ENCODE measurements around the gene VAT1L. TPM values are rescaled to one million over a fixed set of nuclear protein-coding genes. Genes with fewer than 3 reads are reported as not detected.
A peak's percentile ranks its signal among the peaks of the same experiment; 100 is the strongest.

The VAT1L gene
- total and polyA plus RNA-seq, 3 experiments from 2014 or later: not detected

GRCh38 chr16:77910021-77910420 lies 121.7 kb downstream of the VAT1L start:
- ChIA-PET POLR2A (no interaction called here), CTCF (no interaction called here)
- Histone ChIP-seq H3K9me3 (ENCODE audit: low read length) (no peaks in the 10 kb centered on the region), H3K27ac (ENCODE audit: low read depth, low read length) (no peak overlapping the region), H3K27me3 (ENCODE audit: insufficient read depth, low read length, poor library complexity, severe bottlenecking) (no peaks in the 10 kb centered on the region), H3K4me1 (ENCODE audit: insufficient read depth, low read length) (no peaks in the 10 kb centered on the region), H3K4me3 (ENCODE audit: low read length) (no peak overlapping the region), H3K36me3 (ENCODE audit: insufficient read depth, low read length) (no peaks in the 10 kb centered on the region)
- H3K27me3 Mint-ChIP-seq: peaks cover 8 to 22% of the 10 kb centered on the region in 2 donors
- H3K4me1 Mint-ChIP-seq: no peaks in the 10 kb centered on the region
- peak overlapping the region in 1 of 8 donors; percentile 50 for H3K27ac Mint-ChIP-seq
- no peaks in the 10 kb centered on the region for H3K9me3 Mint-ChIP-seq
- H3K36me3 Mint-ChIP-seq: no peaks in the 10 kb centered on the region
- DNase-seq: no peak
- no peak overlapping the region for H3K4me3 Mint-ChIP-seq

- H3K36me3 ChIP-seq (ENCODE audit: insufficient read depth, low read length): no peaks in the 10 kb centered on the region
- no peaks in the 10 kb centered on the region for H3K4me1 ChIP-seq (ENCODE audit: insufficient read depth, low read length)
- H3K27me3 Mint-ChIP-seq: peaks cover 0 to 1% of the 10 kb centered on the region in 2 donors
- H3K36me3 Mint-ChIP-seq: no peaks in the 10 kb centered on the region
- no peaks in the 10 kb centered on the region for H3K27me3 ChIP-seq (ENCODE audit: insufficient read depth, low read length, poor library complexity, severe bottlenecking)
- H3K9me3 Mint-ChIP-seq: no peaks in the 10 kb centered on the region
- H3K4me3 Mint-ChIP-seq: no peak overlapping the region
- H3K27ac Mint-ChIP-seq: no peak overlapping the region
- H3K9me3 ChIP-seq (ENCODE audit: low read length): no peaks in the 10 kb centered on the region
- ChIA-PET CTCF (no interaction called here), POLR2A (no interaction called here)
- no peak for DNase-seq
- no peaks in the 10 kb centered on the region for H3K4me1 Mint-ChIP-seq
- no peak overlapping the region for H3K4me3 ChIP-seq (ENCODE audit: low read length)
- no peak overlapping the region for H3K27ac ChIP-seq (ENCODE audit: low read depth, low read length)
Measured at GRCh38 chr16:77912617-77913016, 124.3 kb downstream of the VAT1L start.

- CTCF ChIA-PET: no interaction called here
- Mint-ChIP-seq H3K4me3 (no peak overlapping the region), H3K4me1 (no peaks in the 10 kb centered on the region), H3K27me3 (no peaks in the 10 kb centered on the region), H3K9me3 (no peaks in the 10 kb centered on the region), H3K36me3 (no peaks in the 10 kb centered on the region), H3K27ac (no peak overlapping the region)
- Histone ChIP-seq H3K4me1 (ENCODE audit: insufficient read depth, low read length) (no peaks in the 10 kb centered on the region), H3K27me3 (ENCODE audit: insufficient read depth, low read length, poor library complexity, severe bottlenecking) (no peaks in the 10 kb centered on the region), H3K27ac (ENCODE audit: low read depth, low read length) (no peak overlapping the region), H3K9me3 (ENCODE audit: low read length) (no peaks in the 10 kb centered on the region), H3K4me3 (ENCODE audit: low read length) (no peak overlapping the region), H3K36me3 (ENCODE audit: insufficient read depth, low read length) (no peaks in the 10 kb centered on the region)
- POLR2A ChIA-PET: no interaction called here
- no peak for DNase-seq
Measured at GRCh38 chr16:77913738-77914253, 125.4 kb downstream of the VAT1L start.

GRCh38 chr16:77916111-77916510 lies 127.7 kb downstream of the VAT1L start:
- H3K36me3 Mint-ChIP-seq: no peaks in the 10 kb centered on the region
- no peaks in the 10 kb centered on the region for H3K4me1 Mint-ChIP-seq
- H3K27me3 Mint-ChIP-seq: no peaks in the 10 kb centered on the region
- H3K36me3 ChIP-seq (ENCODE audit: insufficient read depth, low read length): no peaks in the 10 kb centered on the region
- no peaks in the 10 kb centered on the region for H3K9me3 Mint-ChIP-seq
- no peak overlapping the region for H3K4me3 ChIP-seq (ENCODE audit: low read length)
- H3K27ac Mint-ChIP-seq: no peak overlapping the region
- no peaks in the 10 kb centered on the region for H3K4me1 ChIP-seq (ENCODE audit: insufficient read depth, low read length)
- POLR2A ChIA-PET: no interaction called here
- no peak for DNase-seq
- H3K27ac ChIP-seq (ENCODE audit: low read depth, low read length): no peak overlapping the region
- CTCF ChIA-PET: no interaction called here
- H3K27me3 ChIP-seq (ENCODE audit: insufficient read depth, low read length, poor library complexity, severe bottlenecking): no peaks in the 10 kb centered on the region
- no peak overlapping the region for H3K4me3 Mint-ChIP-seq
- H3K9me3 ChIP-seq (ENCODE audit: low read length): no peaks in the 10 kb centered on the region

GRCh38 chr16:77917971-77918370 lies 129.6 kb downstream of the VAT1L start:
- H3K36me3 Mint-ChIP-seq: no peaks in the 10 kb centered on the region
- H3K9me3 Mint-ChIP-seq: no peaks in the 10 kb centered on the region
- no peaks in the 10 kb centered on the region for H3K4me1 ChIP-seq (ENCODE audit: insufficient read depth, low read length)
- DNase-seq: no peak
- no peaks in the 10 kb centered on the region for H3K36me3 ChIP-seq (ENCODE audit: insufficient read depth, low read length)
- H3K4me1 Mint-ChIP-seq: no peaks in the 10 kb centered on the region
- CTCF ChIA-PET: no interaction called here
- H3K27me3 ChIP-seq (ENCODE audit: insufficient read depth, low read length, poor library complexity, severe bottlenecking): no peaks in the 10 kb centered on the region
- H3K27ac Mint-ChIP-seq: no peak overlapping the region
- no peaks in the 10 kb centered on the region for H3K9me3 ChIP-seq (ENCODE audit: low read length)
- H3K27me3 Mint-ChIP-seq: peaks cover 0 to 3% of the 10 kb centered on the region in 2 donors
- H3K4me3 ChIP-seq (ENCODE audit: low read length): no peak overlapping the region
- no peak overlapping the region for H3K27ac ChIP-seq (ENCODE audit: low read depth, low read length)
- POLR2A ChIA-PET: no interaction called here
- no peak overlapping the region for H3K4me3 Mint-ChIP-seq

GRCh38 chr16:77918809-77919707 lies 130.7 kb downstream of the VAT1L start:
- no peaks in the 10 kb centered on the region for H3K36me3 Mint-ChIP-seq
- CTCF ChIA-PET: no interaction called here
- DNase-seq: no peak
- H3K9me3 Mint-ChIP-seq: no peaks in the 10 kb centered on the region
- H3K27me3 Mint-ChIP-seq: peaks cover 2 to 5% of the 10 kb centered on the region in 2 donors
- Histone ChIP-seq H3K9me3 (ENCODE audit: low read length) (no peaks in the 10 kb centered on the region), H3K27me3 (ENCODE audit: insufficient read depth, low read length, poor library complexity, severe bottlenecking) (no peaks in the 10 kb centered on the region), H3K36me3 (ENCODE audit: insufficient read depth, low read length) (no peaks in the 10 kb centered on the region), H3K27ac (ENCODE audit: low read depth, low read length) (no peak overlapping the region), H3K4me1 (ENCODE audit: insufficient read depth, low read length) (no peaks in the 10 kb centered on the region), H3K4me3 (ENCODE audit: low read length) (no peak overlapping the region)
- POLR2A ChIA-PET: no interaction called here
- H3K4me3 Mint-ChIP-seq: no peak overlapping the region
- no peak overlapping the region for H3K27ac Mint-ChIP-seq
- H3K4me1 Mint-ChIP-seq: no peaks in the 10 kb centered on the region

GRCh38 chr16:77919761-77920415 lies 131.5 kb downstream of the VAT1L start:
- H3K4me1 Mint-ChIP-seq: no peaks in the 10 kb centered on the region
- Histone ChIP-seq H3K4me3 (ENCODE audit: low read length) (no peak overlapping the region), H3K27me3 (ENCODE audit: insufficient read depth, low read length, poor library complexity, severe bottlenecking) (no peaks in the 10 kb centered on the region), H3K4me1 (ENCODE audit: insufficient read depth, low read length) (no peaks in the 10 kb centered on the region), H3K27ac (ENCODE audit: low read depth, low read length) (no peak overlapping the region), H3K36me3 (ENCODE audit: insufficient read depth, low read length) (no peaks in the 10 kb centered on the region), H3K9me3 (ENCODE audit: low read length) (no peaks in the 10 kb centered on the region)
- H3K36me3 Mint-ChIP-seq: no peaks in the 10 kb centered on the region
- no peaks in the 10 kb centered on the region for H3K9me3 Mint-ChIP-seq
- H3K4me3 Mint-ChIP-seq: no peak overlapping the region
- ChIA-PET POLR2A (no interaction called here), CTCF (no interaction called here)
- no peak overlapping the region for H3K27ac Mint-ChIP-seq
- H3K27me3 Mint-ChIP-seq: peaks cover 5 to 10% of the 10 kb centered on the region in 2 donors
- DNase-seq: no peak

GRCh38 chr16:77920984-77921383 lies 132.6 kb downstream of the VAT1L start:
- Mint-ChIP-seq H3K9me3 (no peaks in the 10 kb centered on the region), H3K27me3 (peaks cover 7 to 11% of the 10 kb centered on the region in 2 donors), H3K4me1 (no peaks in the 10 kb centered on the region), H3K4me3 (no peak overlapping the region), H3K36me3 (no peaks in the 10 kb centered on the region), H3K27ac (no peak overlapping the region)
- Histone ChIP-seq H3K27ac (ENCODE audit: low read depth, low read length) (no peak overlapping the region), H3K27me3 (ENCODE audit: insufficient read depth, low read length, poor library complexity, severe bottlenecking) (no peaks in the 10 kb centered on the region), H3K4me3 (ENCODE audit: low read length) (no peak overlapping the region), H3K9me3 (ENCODE audit: low read length) (no peaks in the 10 kb centered on the region), H3K4me1 (ENCODE audit: insufficient read depth, low read length) (no peaks in the 10 kb centered on the region), H3K36me3 (ENCODE audit: insufficient read depth, low read length) (no peaks in the 10 kb centered on the region)
- DNase-seq: no peak
- POLR2A ChIA-PET: no interaction called here
- CTCF ChIA-PET: no interaction called here
